SK-N-MC (cell line): ENCODE measurements around the gene TDP1.

Experiments used
- FOXP2 ChIP-seq: optimal IDR thresholded peaks from 2 replicates; pipeline ENCODE3; 2011; ENCODE audit warnings: mild to moderate bottlenecking, moderate library complexity; ENCODE audit not compliant: insufficient read depth; ENCODE audit errors: extremely low read length, control extremely low read depth
- POLR2AphosphoS5 ChIP-seq: IDR thresholded peaks from 2 replicates; pipeline ENCODE4 v1.6.1; 2012; ENCODE audit warnings: mild to moderate bottlenecking, low read depth, low read length, borderline replicate concordance

DNA sequence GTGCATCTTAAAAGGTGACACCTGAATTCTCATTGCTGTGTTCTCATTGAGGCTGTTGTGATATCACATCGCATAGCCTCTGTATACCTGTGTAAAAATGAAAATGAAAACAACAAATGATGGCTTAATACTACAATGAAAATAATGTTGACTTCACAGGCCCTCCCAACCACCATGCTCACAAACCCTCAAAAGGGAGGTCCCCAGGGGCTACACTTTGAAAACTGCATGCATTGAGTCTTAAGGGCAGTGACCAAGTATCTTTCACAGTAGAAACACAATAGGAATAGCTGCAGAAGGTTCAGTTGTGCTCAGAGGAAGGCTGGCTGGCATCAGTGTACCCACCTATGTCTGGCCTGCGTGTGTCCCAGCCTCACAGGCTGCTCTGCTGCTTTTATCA lies 78.4 kb downstream of the TDP1 start:
- TF ChIP-seq FOXP2 (no peak), POLR2AphosphoS5 (no peak)
